HG02943 (cell line): ENCODE measurements around the gene NOC4L.
"Not testable (repeated sequence)": the region's sequence is repeated elsewhere in the genome, so short reads cannot be mapped to it uniquely, and the experiment has no call there.

Experiments
- ATAC-seq: cut with Tn5 transposase; IDR thresholded peaks from one replicate; pipeline ENCODE4 v1.9.1; 2021; ENCODE audit warnings: mild to moderate bottlenecking, low read depth, moderate library complexity; ENCODE audit not compliant: unreplicated experiment

The NOC4L gene

GRCh38 chr12:132123970-132124765, 20.1 kb upstream of the NOC4L start:
- ATAC-seq = no peak

DNA sequence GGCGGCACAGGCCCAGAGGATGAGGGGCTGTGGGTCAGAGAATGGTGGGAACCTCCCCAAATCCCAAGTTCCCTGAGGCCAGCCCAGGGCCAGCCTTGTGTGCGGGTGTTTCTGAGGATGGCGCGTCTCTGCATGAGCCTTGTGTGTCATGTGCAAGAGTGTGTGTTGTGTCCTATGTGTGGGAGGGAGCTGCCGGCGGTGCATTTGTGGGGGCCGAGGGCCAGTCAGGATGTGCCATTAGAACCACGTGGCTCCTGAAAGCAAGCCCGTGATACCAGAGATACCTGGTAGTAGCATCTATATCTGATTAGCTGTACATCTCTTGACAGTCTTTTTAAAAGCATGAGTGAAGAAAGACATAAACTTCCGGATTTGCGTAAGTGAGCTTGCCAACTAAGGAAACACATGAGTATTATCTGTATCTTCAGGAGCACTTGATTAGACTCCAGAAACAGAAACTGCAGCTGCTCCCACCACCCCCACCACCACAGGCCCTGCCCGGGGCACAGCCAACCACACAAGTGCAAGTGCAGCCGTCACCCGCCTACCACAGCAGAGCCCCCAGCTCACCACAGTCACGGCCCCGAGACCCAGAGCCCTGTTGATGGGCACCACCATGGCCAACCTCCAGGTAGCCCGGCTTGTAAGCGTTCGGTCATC, 19.4 kb upstream of the NOC4L start:
- no peak for ATAC-seq

GRCh38 chr12:132125736-132126135, 18.5 kb upstream of the NOC4L start:
- no peak for ATAC-seq

- ATAC-seq = no peak
These were observed 17.2 kb upstream of the NOC4L start for GRCh38 chr12:132127041-132127440.

DNA sequence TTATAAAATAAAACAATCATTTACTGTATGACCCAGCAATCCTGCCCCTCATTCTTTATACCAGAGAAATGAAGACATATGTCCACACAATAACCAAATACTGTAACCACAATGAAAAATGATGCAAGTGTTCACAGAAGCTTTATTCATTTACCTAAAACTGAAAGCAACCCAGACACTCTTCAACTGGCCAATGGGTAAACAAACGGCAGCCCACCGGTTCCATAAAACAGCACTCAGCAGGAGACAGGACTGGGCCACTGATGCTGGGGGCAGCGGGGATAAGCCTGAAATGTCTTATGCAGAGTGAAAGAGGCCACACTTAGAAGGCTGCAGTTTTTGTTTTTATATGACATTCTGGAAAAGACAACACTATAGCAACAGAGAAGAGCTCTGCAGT, 15.2 kb upstream of the NOC4L start:
- no peak for ATAC-seq

- no peak for ATAC-seq
These were observed 13.6 kb upstream of the NOC4L start for GRCh38 chr12:132130690-132131089.

DNA sequence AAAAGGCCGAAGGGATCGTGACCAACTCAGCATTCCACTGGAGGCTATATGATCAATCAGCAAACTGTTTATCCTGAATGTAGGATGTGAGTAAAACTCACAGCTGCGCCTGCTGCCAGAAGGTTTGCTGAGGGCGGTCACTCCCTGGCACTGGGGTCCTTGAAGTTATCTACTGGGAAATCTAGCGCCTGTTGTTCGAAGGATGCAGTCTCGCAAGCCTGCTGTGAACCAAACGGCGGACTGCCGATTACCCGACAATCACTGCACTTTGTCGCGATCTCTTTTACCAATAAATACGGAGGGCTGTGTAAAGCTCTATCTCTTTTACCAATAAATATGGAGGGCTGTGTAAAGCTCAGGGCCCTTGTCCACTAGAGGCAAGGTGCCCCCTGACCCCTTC, 13.0 kb upstream of the NOC4L start:
- no peak for ATAC-seq

GRCh38 chr12:132131952-132132351, 12.3 kb upstream of the NOC4L start:
- ATAC-seq = no peak

GRCh38 chr12:132132609-132133430, 11.4 kb upstream of the NOC4L start:
- ATAC-seq = no peak

- no peak for ATAC-seq
These were observed 10.2 kb upstream of the NOC4L start for GRCh38 chr12:132133952-132134652.

- ATAC-seq = not testable (repeated sequence)
These were observed 9.5 kb upstream of the NOC4L start for GRCh38 chr12:132134653-132135183.

DNA sequence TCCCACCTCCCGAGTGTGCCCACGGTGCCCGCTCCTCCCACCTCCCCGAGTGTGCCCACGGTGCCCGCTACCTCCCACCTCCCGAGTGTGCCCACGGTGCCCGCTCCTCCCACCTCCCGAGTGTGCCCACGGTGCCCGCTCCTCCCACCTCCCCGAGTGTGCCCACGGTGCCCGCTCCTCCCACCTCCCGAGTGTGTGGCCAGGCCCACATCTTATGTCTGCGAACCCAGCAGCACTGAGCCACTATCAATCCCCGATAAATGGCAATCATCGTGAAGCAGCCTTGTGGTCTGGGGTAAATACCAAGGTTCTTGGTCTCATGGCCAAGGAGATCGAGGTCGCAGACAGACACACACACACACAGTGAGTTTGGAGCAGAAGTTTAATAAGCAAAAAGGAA, 8.0 kb upstream of the NOC4L start:
- not testable (repeated sequence) for ATAC-seq

- ATAC-seq = no peak
These were observed 6.7 kb upstream of the NOC4L start for GRCh38 chr12:132137483-132138125.

DNA sequence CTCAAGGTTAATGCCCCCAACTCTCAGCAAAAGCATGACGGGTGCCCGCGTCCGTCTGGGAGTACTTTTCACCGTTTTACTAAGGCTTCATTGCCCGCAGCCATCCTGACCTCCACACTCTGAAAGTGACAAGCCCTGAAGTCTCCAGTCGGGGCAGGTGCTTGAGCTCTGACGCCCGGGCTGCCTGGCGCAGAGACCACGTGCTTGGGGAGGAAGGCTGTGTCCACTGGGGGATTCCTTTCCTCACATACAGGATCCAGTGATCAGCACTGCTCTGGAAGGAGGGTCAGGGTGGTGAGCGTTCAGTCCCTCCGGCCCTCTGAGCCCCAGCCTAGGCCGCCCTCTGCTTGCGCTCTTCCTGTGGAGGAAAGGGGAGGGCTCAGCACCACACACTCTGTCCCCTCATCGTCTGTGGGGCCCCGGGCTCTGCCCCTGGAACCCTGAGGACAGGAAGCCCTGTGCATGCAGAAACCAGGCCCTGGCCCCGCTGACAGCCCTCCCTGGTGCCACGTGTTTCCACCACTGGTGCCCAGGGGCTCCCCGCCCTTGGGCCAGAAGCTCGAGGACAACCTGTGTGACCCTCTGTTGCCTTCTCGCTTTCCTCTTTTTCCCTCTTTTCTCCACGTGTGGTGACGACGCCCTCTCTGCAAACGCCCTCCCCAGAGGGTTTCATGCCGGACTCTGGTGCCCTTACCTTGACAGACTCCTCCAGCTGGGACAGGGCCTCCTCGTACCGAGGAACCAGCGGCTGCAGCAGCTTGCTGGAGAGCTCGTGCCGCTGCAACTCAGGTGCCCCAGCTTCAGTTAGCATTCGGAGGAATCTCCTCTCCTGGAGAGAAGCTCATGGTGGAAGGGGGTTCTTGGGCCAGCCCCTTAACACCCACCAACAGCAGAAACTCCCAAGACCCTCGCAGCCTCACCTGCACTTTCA, 5.1 kb upstream of the NOC4L start:
- ATAC-seq = no peak

- ATAC-seq = no peak
These were observed 4.3 kb upstream of the NOC4L start for GRCh38 chr12:132139912-132140311.

DNA sequence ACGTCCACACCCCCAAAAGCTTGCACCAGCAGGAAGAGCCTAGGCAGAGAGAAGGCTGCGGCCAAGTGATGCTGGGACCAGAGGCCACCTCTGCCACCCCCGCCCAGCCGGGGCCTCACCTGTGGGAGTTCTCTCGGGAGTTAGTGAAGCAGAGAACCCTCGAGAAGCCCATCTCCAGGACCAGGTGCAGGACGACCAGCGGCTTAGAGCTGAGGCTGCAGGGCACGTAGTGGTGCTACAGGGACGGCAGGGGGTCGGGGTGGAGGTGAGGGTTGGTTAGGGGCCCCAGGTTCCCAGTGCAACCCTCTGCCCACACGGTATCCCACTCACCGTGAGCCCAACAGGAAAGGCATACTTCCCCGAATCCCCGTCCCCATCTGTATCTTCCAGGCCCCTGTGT, 3.8 kb upstream of the NOC4L start:
- ATAC-seq = no peak

- no peak for ATAC-seq
These were observed 3.1 kb upstream of the NOC4L start for GRCh38 chr12:132140918-132141841.
